Smooth muscle cell (in vitro differentiated cells): ENCODE data around the gene PRR15. TPM values are rescaled to one million over a fixed set of nuclear protein-coding genes. Genes with fewer than 3 reads are reported as not detected.
A peak's percentile ranks its signal among the peaks of the same experiment; 100 is the strongest.

Experiments used
- DNase-seq: peaks from one replicate; lab custom pipeline; 2025; ENCODE audit not compliant: unreplicated experiment; lab: John Stamatoyannopoulos, UW
- H2AFZ ChIP-seq: fragments of 200-600 bp; sonication (generic); 2 replicates; pipeline ENCODE4 v1.6.0; 2016; ENCODE audit warnings: antibody characterized with exemption, low read depth, mild to moderate bottlenecking
- H3F3A ChIP-seq: fragments of 200-600 bp; sonication (generic); 2 replicates; pipeline ENCODE4 v1.6.0; 2017; ENCODE audit warnings: antibody characterized with exemption, low read depth
- H3K27ac ChIP-seq: fragments of 200-600 bp; sonication (generic); 2 replicates; pipeline ENCODE4 v1.5.1; 2016; ENCODE audit warnings: low read depth, mild to moderate bottlenecking
- H3K27me3 ChIP-seq: fragments of 200-600 bp; sonication (generic); 2 replicates; pipeline ENCODE4 v1.6.1; 2016; ENCODE audit warnings: low read depth, mild to moderate bottlenecking
- H3K36me3 ChIP-seq: fragments of 200-600 bp; sonication (generic); 2 replicates; pipeline ENCODE4 v1.5.1; 2016; ENCODE audit warnings: low read depth
- H3K4me1 ChIP-seq: fragments of 200-600 bp; sonication (generic); 2 replicates; pipeline ENCODE4 v1.5.1; 2016; ENCODE audit warnings: low read depth
- H3K4me2 ChIP-seq: fragments of 200-600 bp; sonication (generic); 2 replicates; pipeline ENCODE4 v1.6.0; 2016; ENCODE audit warnings: mild to moderate bottlenecking
- H3K4me3 ChIP-seq: fragments of 200-600 bp; sonication (generic); 2 replicates; pipeline ENCODE4 v1.5.1; 2016; ENCODE audit warnings: mild to moderate bottlenecking
- H3K79me2 ChIP-seq: fragments of 200-600 bp; sonication (generic); 2 replicates; pipeline ENCODE4 v1.6.0; 2016; ENCODE audit warnings: low read depth, mild to moderate bottlenecking
- H3K9ac ChIP-seq: fragments of 200-600 bp; sonication (generic); 2 replicates; pipeline ENCODE4 v1.6.0; 2016; ENCODE audit warnings: low read depth
- H3K9me3 ChIP-seq: fragments of 200-600 bp; sonication (generic); replicated peaks from 2 replicates; pipeline ENCODE4 v1.5.1; 2016; ENCODE audit warnings: low read depth
- H4K20me1 ChIP-seq: fragments of 200-600 bp; sonication (generic); 2 replicates; pipeline ENCODE4 v1.6.0; 2016; ENCODE audit warnings: low read depth
- CTCF ChIP-seq: fragments of 200-600 bp; sonication (generic); IDR thresholded peaks from 2 replicates; pipeline ENCODE4 v1.5.1; 2017; ENCODE audit warnings: borderline replicate concordance, mild to moderate bottlenecking, antibody characterized with exemption; ENCODE audit not compliant: insufficient read depth, poor library complexity, severe bottlenecking
- WGBS: methylation state at CpG from one replicate; pipeline ENCODE4 v1.1.7; 2016; ENCODE audit warnings: low lambda C conversion rate; 5-methylcytosine and 5-hydroxymethylcytosine counted together
- polyA plus RNA-seq: library from polyadenylated mRNA; unstranded; fragments of >200 nt; fragmentation: Nextera tagmentation; extraction: Ambion mirVana; gene quantifications from 2 replicates; pipeline ENCODE4 v1.2.1, GENCODE V29; 2016
- total RNA-seq: library from RNA; depleted of rRNA; stranded (reverse); fragments of >200 nt; gene quantifications from 2 replicates; pipeline ENCODE4 v1.2.3, GENCODE V29; 2014

PRR15 gene
- total and polyA plus RNA-seq, 2 experiments from 2014 or later = 0.96 to 3.8 TPM

DNA sequence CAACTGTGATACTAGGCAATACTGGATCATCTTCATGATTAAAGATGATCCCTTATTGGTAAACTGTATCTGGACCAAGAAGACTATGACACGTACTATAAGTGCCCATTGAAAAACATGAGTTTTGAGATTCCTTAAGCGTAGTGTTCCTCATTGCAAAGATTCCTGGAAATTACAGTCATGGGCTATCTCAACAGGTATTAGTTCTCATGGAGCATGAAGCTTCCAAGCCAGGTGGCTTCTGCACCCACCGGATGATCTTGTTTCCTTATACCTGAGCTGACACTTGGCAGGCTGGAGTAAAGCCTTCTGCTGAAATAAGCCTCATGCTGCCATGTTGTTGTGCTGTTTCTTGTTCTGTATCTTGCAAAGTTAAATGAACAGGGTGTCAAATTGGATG, 8.6 kb upstream of the PRR15 start:
- no peak overlapping the region for H3K27ac ChIP-seq
- H3K9me3 ChIP-seq = no peaks in the 10 kb centered on the region
- no peaks in the 10 kb centered on the region for H4K20me1 ChIP-seq
- TF ChIP-seq CTCF = no peak
- 94% methylated on average over 3 of the region's 3 CpGs for WGBS
- H3K4me3 ChIP-seq = no peak overlapping the region
- no peaks in the 10 kb centered on the region for H3K36me3 ChIP-seq
- peaks cover 10% of the 10 kb centered on the region for H3K4me1 ChIP-seq
- no peak overlapping the region for H3K9ac ChIP-seq
- no peak overlapping the region for H2AFZ ChIP-seq
- H3F3A ChIP-seq = no peaks in the 10 kb centered on the region
- DNase-seq = no peak
- no peaks in the 10 kb centered on the region for H3K79me2 ChIP-seq
- no peaks in the 10 kb centered on the region for H3K27me3 ChIP-seq
- no peak overlapping the region for H3K4me2 ChIP-seq

- TF ChIP-seq CTCF = no peak
- Histone ChIP-seq H3K27ac (no peak overlapping the region), H4K20me1 (no peaks in the 10 kb centered on the region), H3K27me3 (peaks cover 3% of the 10 kb centered on the region), H3K9ac (no peak overlapping the region), H3K9me3 (no peaks in the 10 kb centered on the region), H3K4me1 (peaks cover 10% of the 10 kb centered on the region), H3K79me2 (no peaks in the 10 kb centered on the region), H3K4me3 (no peak overlapping the region), H3K4me2 (no peak overlapping the region), H3F3A (no peaks in the 10 kb centered on the region), H3K36me3 (no peaks in the 10 kb centered on the region), H2AFZ (no peak overlapping the region)
- DNase-seq = no peak
- 87% methylated on average over 9 of the region's 9 CpGs for WGBS
Observed at GRCh38 chr7:29556405-29557195, 7.0 kb upstream of the PRR15 start.

DNA sequence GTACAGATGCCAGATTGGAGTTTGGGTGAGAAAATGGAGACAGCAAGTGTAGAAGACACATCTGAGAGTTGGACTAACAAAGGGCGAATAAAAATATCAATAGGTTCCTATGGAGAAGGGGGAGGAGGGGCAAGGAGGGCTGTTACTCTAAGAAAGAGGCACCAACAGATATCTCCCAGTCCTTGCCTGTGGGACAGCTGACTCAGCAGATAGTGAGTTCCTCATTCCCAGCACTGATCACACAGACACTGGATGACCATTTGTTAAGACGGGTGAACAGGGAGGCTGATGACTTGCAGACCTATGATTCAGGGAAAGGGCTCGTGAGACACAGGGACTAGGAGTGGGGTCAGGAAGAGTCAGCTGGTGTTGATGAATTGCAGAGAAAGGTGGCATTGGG, 5.7 kb upstream of the PRR15 start:
- Histone ChIP-seq H3K4me1 (peaks cover 10% of the 10 kb centered on the region), H3K27ac (peak overlapping the region; percentile 34), H4K20me1 (no peaks in the 10 kb centered on the region), H3K79me2 (no peaks in the 10 kb centered on the region), H3K9me3 (no peaks in the 10 kb centered on the region), H3K4me2 (peak overlapping the region; percentile 57), H3F3A (no peaks in the 10 kb centered on the region), H3K27me3 (peaks cover 10% of the 10 kb centered on the region), H2AFZ (no peak overlapping the region), H3K4me3 (no peak overlapping the region), H3K9ac (no peak overlapping the region), H3K36me3 (no peaks in the 10 kb centered on the region)
- WGBS = 12% methylated on average over 3 of the region's 3 CpGs
- TF ChIP-seq CTCF = no peak
- no peak for DNase-seq

GRCh38 chr7:29561271-29561670, 2.4 kb upstream of the PRR15 start:
- H3F3A ChIP-seq = no peaks in the 10 kb centered on the region
- peaks cover 25% of the 10 kb centered on the region for H3K27me3 ChIP-seq
- no peak overlapping the region for H3K4me2 ChIP-seq
- peaks cover 10% of the 10 kb centered on the region for H3K4me1 ChIP-seq
- WGBS = 95% methylated on average over 7 of the region's 7 CpGs
- H3K9ac ChIP-seq = no peak overlapping the region
- H3K9me3 ChIP-seq = no peaks in the 10 kb centered on the region
- H3K27ac ChIP-seq = no peak overlapping the region
- DNase-seq = no peak
- H3K4me3 ChIP-seq = no peak overlapping the region
- no peaks in the 10 kb centered on the region for H3K79me2 ChIP-seq
- no peak for TF ChIP-seq CTCF
- H3K36me3 ChIP-seq = no peaks in the 10 kb centered on the region
- H4K20me1 ChIP-seq = no peaks in the 10 kb centered on the region
- no peak overlapping the region for H2AFZ ChIP-seq
